ENCODE data around the gene FBH1.

The FBH1 gene

DNA sequence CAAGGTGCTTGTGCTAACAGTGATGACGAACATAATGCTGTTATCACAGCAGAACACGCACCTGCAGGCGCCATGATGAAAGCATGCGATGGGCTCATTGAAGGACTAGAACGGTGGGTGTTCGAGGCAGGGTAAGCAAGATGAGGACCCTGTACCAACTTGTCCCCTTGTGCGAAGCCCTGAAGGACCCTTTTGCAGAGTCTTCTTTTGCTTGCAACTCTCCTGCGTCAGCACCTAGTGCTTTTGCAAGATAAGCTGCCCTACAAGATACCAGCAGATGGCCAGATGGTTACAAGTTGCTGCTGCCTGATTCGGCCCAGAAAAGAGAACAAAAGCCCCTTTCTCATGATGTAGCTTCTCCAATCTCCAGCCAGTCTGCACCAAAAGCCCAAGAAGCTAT lies 91.5 kb downstream of the FBH1 start:
- DNase-seq (ENCODE audit: low spot score), result no peak

DNA sequence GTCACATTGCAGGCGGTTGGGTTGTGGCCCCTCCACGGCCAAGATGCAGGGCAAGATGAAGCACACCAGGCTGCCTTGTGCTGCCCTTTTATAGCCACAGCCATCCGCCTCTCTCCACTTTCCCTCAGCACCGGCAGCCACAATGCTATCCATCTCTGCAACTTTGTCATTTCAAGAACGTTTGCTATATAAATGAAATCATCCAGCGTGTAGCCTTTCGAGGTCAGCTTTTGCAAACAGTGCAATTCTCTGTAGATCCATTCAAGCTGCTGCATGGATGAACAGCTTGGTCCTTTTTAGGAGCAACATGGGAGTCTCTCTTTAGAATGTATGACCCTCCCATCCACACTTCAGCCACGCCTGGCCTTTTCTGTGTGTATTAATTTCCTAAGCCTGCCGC lies 93.7 kb downstream of the FBH1 start:
- DNase-seq (ENCODE audit: low spot score), result no peak

DNA sequence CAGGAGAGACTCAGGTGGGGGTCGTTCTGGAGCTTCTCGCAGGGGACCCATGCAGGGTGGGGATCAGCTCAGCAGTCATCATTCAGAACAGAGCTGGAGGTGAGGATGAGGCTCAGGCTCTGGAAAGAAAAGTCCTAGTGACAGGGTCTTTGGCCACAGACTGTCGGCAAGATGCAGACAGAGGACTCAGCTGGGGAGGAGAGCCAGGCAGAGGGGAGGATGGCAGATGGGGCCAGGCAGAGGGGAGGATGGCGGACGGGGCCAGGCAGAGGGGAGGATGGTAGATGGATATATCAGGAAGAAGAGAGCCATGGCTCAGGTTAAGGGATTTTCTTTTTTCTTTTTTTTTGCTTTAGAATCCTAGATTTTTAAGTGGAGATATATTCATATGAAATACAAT lies 95.0 kb downstream of the FBH1 start:
- no peak for DNase-seq (ENCODE audit: low spot score)
